Measurements from ENCODE around the gene TBX18.

GRCh38 chr6:84768442-84769174, 4.2 kb upstream of the TBX18 start:
- TF ChIP-seq CTCF (conservative IDR thresholded peaks at IDR 0.05; ENCODE audit: low read depth, low read length) (no peak), POLR2A (IDR thresholded peaks at IDR 0.05; ENCODE audit: low read depth, low read length) (no peak), MAZ (IDR thresholded peaks at IDR 0.05; ENCODE audit: borderline replicate concordance, low read depth, low read length) (no peak), FOS (IDR thresholded peaks at IDR 0.05; ENCODE audit: low read depth, low read length) (no peak), RCOR1 (IDR thresholded peaks at IDR 0.05; ENCODE audit: insufficient replicate concordance, low read length) (no peak), MAFK (IDR thresholded peaks at IDR 0.05; ENCODE audit: low read depth, low read length) (no peak), CEBPB (IDR thresholded peaks at IDR 0.05; ENCODE audit: low read depth, low read length) (no peak), SMC3 (IDR thresholded peaks at IDR 0.05; ENCODE audit: low read depth, low read length) (no peak), CHD1 (IDR thresholded peaks at IDR 0.05; ENCODE audit: low read depth, low read length) (no peak)
- TF ChIP-seq, protein P1, sequence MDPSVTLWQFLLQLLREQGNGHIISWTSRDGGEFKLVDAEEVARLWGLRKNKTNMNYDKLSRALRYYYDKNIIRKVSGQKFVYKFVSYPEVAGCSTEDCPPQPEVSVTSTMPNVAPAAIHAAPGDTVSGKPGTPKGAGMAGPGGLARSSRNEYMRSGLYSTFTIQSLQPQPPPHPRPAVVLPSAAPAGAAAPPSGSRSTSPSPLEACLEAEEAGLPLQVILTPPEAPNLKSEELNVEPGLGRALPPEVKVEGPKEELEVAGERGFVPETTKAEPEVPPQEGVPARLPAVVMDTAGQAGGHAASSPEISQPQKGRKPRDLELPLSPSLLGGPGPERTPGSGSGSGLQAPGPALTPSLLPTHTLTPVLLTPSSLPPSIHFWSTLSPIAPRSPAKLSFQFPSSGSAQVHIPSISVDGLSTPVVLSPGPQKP (IDR thresholded peaks at IDR 0.05; ENCODE audit: borderline replicate concordance, low read depth, low read length) = no peak
